Upper lobe of left lung (tissue), 4 donors: ENCODE data around the gene ANO1.

Source experiments
- CTCF ChIP-seq, 6 experiments: fragments of 450-650 bp in 4 of 6; fragments of 200-600 bp in 2 of 6; sonication (generic) in 2 of 6; IDR thresholded peaks; one replicate each; pipeline ENCODE4 v1.5.1; 2016 to 2019; ENCODE audit warnings: antibody characterized with exemption in 6 of 6
- EP300 ChIP-seq, 4 donors: sonication (generic); formaldehyde crosslinking; IDR thresholded peaks; one replicate each; pipeline ENCODE4 v1.5.1; 2017; ENCODE audit warnings: antibody characterized with exemption in 4 of 4, control low read depth in 2 of 4
- POLR2AphosphoS5 ChIP-seq, 2 donors: sonication (generic); formaldehyde crosslinking; IDR thresholded peaks; one replicate each; pipeline ENCODE4 v1.5.1; 2017; ENCODE audit warnings: antibody characterized with exemption in 2 of 2

- TF ChIP-seq EP300 (IDR thresholded peaks at IDR 0.05) (no peak), POLR2AphosphoS5 (IDR thresholded peaks at IDR 0.05) (no peak), CTCF (IDR thresholded peaks at IDR 0.05) (no peak)
These were observed 31.8 kb downstream of the ANO1 start for GRCh38 chr11:70109903-70110302.
